ENCODE results near the gene DHRS2. TPM values are rescaled to one million over a fixed set of nuclear protein-coding genes. Genes with fewer than 3 reads are reported as not detected.

The DHRS2 gene
- total and polyA plus RNA-seq, 10 of the 15 experiments (the other 5 are each of a cell fraction or from before 2014, with no cell fraction given) = 0.09 to 1.8 (median 0.73) TPM; not detected in 1

- TF ChIP-seq SUZ12 (IDR thresholded peaks at IDR 0.05; ENCODE audit: unreplicated experiment) = no peak
- peak; percentile 92 to 98 (median 96) for TF ChIP-seq CTCF (IDR thresholded peaks at IDR 0.05 in 2 of 3, conservative IDR thresholded peaks at IDR 0.05 in 1 of 3; ENCODE audit: control insufficient read depth in 2 of 3, extremely low read depth in 1 of 3, insufficient read depth in 1 of 3, low read depth in 3 of 3, low read length in 3 of 3)
- TF ChIP-seq HDGF (IDR thresholded peaks at IDR 0.05) = no peak
- no peak for TF ChIP-seq EGR1 (IDR thresholded peaks at IDR 0.05; ENCODE audit: borderline replicate concordance in 1 of 2, low read depth in 2 of 2, low read length in 2 of 2)
- no peak for TF ChIP-seq CBX3 (IDR thresholded peaks at IDR 0.05; ENCODE audit: borderline replicate concordance, low read depth)
- no peak for TF ChIP-seq MYC (IDR thresholded peaks at IDR 0.05; ENCODE audit: insufficient read depth, insufficient read length, insufficient replicate concordance, low read length, severe bottlenecking)
- 0 out of 2 replicates have a peak, but pooled peaks have one; percentile 18 for TF ChIP-seq MTA2 (IDR thresholded peaks at IDR 0.05; ENCODE audit: low read depth)
- TF ChIP-seq RCOR1 (conservative IDR thresholded peaks at IDR 0.05; ENCODE audit: low read depth, low read length) = no peak
- no peak for TF ChIP-seq TCF7 (IDR thresholded peaks at IDR 0.05; ENCODE audit: borderline replicate concordance)
- TF ChIP-seq ZNF622 (IDR thresholded peaks at IDR 0.05) = no peak
- TF ChIP-seq MTA3 (IDR thresholded peaks at IDR 0.05; ENCODE audit: borderline replicate concordance, low read length) = no peak
- no peak for TF ChIP-seq NKRF (conservative IDR thresholded peaks at IDR 0.05)
- no peak for TF ChIP-seq USF2 (IDR thresholded peaks at IDR 0.05; ENCODE audit: borderline replicate concordance, low read depth, low read length)
- peak; percentile 32 for TF ChIP-seq RELA (IDR thresholded peaks at IDR 0.05; ENCODE audit: borderline replicate concordance, partially characterized antibody)
- 0 out of 2 replicates have a peak, but pooled peaks have one; percentile 9 for TF ChIP-seq NFXL1 (IDR thresholded peaks at IDR 0.05; ENCODE audit: borderline replicate concordance)
- no peak for TF ChIP-seq REST (IDR thresholded peaks at IDR 0.05; ENCODE audit: low read depth, low read length)
- no peak for TF ChIP-seq BACH1 (IDR thresholded peaks at IDR 0.05; ENCODE audit: borderline replicate concordance)
- no peak for TF ChIP-seq FOS (IDR thresholded peaks at IDR 0.05; ENCODE audit: borderline replicate concordance, extremely low read depth, insufficient read length)
- 0 out of 2 replicates have a peak, but pooled peaks have one; percentile 47 for TF ChIP-seq YY1 (IDR thresholded peaks at IDR 0.05; ENCODE audit: low read depth, low read length)
- TF ChIP-seq MYB (IDR thresholded peaks at IDR 0.05; ENCODE audit: borderline replicate concordance, low read depth, low read length) = no peak
Observed at GRCh38 chr14:23631702-23632460, 4.3 kb upstream of the DHRS2 start (continued).

Measured in GM12878 (cell line).